Colonic mucosa (tissue), 4 donors: ENCODE results near the gene LRRC17. TPM values are rescaled to one million over a fixed set of nuclear protein-coding genes. Genes with fewer than 3 reads are reported as not detected.
"Not testable (repeated sequence)": the region's sequence is repeated elsewhere in the genome, so short reads cannot be mapped to it uniquely, and the experiment has no call there.

ENCODE experiments used
- DNase-seq: peaks from one replicate; pipeline ENCODE4 v3.0.0-alpha.2; 2020
- H3K27ac ChIP-seq: fragments of 200-600 bp; one replicate; pipeline ENCODE4 v1.8.0; 2021
- H3K27me3 ChIP-seq: fragments of 200-600 bp; one replicate; pipeline ENCODE4 v1.8.0; 2021
- H3K36me3 ChIP-seq: fragments of 200-600 bp; one replicate; pipeline ENCODE4 v1.8.0; 2021
- H3K4me1 ChIP-seq: fragments of 200-600 bp; one replicate; pipeline ENCODE4 v1.8.0; 2021; ENCODE audit warnings: mild to moderate bottlenecking
- H3K4me3 ChIP-seq: fragments of 200-600 bp; one replicate; pipeline ENCODE4 v1.8.0; 2021
- H3K9ac ChIP-seq, 2 donors: one replicate each; pipeline ENCODE4 v1.7.0; 2013; ENCODE audit warnings: control low read depth in 2 of 2, low read depth in 2 of 2, low read length in 2 of 2
- H3K9me3 ChIP-seq: fragments of 200-600 bp; one replicate; pipeline ENCODE4 v1.8.0; 2021
- intact Hi-C: fragments of 100-400 bp; cut with DNase I; formaldehyde crosslinking; loops from one replicate; pipeline ENCODE4 v1.14.1; 2022
- total RNA-seq, 2 donors: library from RNA; stranded (reverse); fragmentation: NEBNext Ultra II Directional in 1 of 2; extraction: Animal tissue kit (Norgen Biotek cat#: 25700) in 1 of 2; gene quantifications; one replicate each; pipeline ENCODE4 v1.2.1, GENCODE V29; 2021
- TF ChIP-seq, protein P1 (sequence below): fragments of 200-600 bp; IDR thresholded peaks from one replicate; pipeline ENCODE4 v1.8.0; 2022; ENCODE audit warnings: antibody characterized with exemption, mild to moderate bottlenecking
- donor health status: healthy.
- donor health status: DM: no; HTN: no; CAD: no.
- donor health status: DM: no; HTN: no; CAD: no.

Gene LRRC17
- total RNA-seq, 2 donors from 2014 or later: 0.91 to 1.1 TPM

- Histone ChIP-seq H3K36me3 (no peaks in the 10 kb centered on the region), H3K27me3 (no peaks in the 10 kb centered on the region), H3K9ac (no peak overlapping the region), H3K4me3 (no peak overlapping the region), H3K9me3 (no peaks in the 10 kb centered on the region), H3K4me1 (no peaks in the 10 kb centered on the region), H3K27ac (no peak overlapping the region)
- intact Hi-C loops: no loop called here
- TF ChIP-seq, protein P1, sequence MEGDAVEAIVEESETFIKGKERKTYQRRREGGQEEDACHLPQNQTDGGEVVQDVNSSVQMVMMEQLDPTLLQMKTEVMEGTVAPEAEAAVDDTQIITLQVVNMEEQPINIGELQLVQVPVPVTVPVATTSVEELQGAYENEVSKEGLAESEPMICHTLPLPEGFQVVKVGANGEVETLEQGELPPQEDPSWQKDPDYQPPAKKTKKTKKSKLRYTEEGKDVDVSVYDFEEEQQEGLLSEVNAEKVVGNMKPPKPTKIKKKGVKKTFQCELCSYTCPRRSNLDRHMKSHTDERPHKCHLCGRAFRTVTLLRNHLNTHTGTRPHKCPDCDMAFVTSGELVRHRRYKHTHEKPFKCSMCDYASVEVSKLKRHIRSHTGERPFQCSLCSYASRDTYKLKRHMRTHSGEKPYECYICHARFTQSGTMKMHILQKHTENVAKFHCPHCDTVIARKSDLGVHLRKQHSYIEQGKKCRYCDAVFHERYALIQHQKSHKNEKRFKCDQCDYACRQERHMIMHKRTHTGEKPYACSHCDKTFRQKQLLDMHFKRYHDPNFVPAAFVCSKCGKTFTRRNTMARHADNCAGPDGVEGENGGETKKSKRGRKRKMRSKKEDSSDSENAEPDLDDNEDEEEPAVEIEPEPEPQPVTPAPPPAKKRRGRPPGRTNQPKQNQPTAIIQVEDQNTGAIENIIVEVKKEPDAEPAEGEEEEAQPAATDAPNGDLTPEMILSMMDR: no peak
- DNase-seq: no peak
These were observed 55.0 kb downstream of the LRRC17 start for GRCh38 chr7:102967798-102968197.

DNA sequence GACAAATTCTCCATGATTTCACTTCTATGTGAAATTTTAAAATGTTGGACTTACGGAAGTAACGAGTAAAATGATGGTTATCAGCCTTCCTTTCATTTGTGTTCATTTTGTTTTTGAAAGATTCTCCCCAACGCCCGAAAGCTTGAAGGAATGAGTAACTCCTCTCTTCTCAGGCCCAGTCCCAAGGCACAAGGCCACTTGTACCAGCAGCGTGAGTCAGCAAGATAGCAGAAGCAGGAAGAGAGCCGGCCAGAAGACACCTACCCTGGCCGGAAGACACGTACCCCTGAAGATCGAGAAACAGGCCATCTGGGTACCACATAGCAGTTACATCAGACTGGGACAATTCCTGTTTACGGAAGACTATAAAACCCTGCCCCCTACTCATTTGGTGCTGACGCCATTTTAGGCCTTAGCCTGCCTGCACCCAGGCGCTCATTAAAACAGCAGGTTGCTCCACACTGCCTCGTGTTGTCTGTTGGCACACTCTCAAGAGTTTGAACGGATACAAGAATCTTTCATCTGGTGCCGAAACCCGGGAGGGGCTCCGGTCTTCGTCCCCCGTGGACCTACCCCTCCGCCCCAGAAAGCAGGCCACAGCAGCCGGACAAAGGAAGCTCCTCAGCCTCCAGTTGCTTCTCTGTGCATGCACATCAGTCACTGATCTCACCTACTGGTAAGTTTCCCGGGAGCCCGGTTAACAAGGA lies 60.4 kb downstream of the LRRC17 start:
- intact Hi-C loops: no loop called here
- H3K9ac ChIP-seq: no peak overlapping the region

DNA sequence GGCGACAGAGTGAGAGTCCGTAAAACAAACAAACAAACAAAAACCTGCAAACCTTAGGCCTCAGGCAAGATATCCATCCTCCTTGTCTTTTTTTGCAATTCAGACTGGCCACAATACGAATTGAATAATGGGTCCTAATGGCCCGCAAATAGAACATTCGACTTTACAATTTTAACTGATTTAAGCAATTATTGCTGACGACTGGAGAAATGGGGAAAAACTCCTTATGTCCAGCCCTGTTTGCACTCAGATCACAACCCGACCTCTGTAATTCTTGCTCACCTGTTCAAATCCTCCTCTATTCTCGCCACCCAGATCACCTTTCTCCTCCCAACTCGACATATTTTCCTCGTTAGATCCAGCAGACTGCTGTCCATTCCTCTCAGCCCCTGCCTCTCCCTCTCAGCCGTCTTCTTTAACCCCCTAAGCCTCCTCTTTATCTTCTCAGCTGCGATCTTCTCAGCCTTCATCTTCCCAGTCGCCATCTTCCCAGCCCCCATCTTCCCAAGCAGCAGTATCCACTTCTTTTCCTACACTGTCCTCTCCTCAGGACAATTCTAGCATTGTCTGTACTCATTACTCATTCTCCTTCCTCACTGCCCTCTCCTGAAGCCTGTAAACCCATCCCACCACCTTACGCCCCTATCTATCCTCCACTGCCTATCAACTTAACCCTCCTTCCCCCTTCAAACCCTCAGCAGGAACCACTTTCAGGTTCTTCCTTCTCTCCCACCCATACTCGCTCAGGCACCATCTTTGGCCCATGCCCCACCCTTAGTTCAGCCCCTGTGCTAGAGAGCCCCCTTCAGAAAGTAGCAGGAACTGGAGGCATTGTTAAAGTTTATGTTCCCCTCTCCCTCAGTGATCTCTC lies 61.8 kb downstream of the LRRC17 start:
- Histone ChIP-seq H3K27ac (no peak overlapping the region), H3K27me3 (no peaks in the 10 kb centered on the region), H3K9ac (no peak overlapping the region), H3K9me3 (no peaks in the 10 kb centered on the region), H3K36me3 (no peaks in the 10 kb centered on the region), H3K4me1 (no peaks in the 10 kb centered on the region), H3K4me3 (no peak overlapping the region)
- intact Hi-C loops: no loop called here
- DNase-seq: no peak
- TF ChIP-seq, protein P1: no peak

More for the DNA sequence above, 60.4 kb downstream of the LRRC17 start:
- Histone ChIP-seq H3K36me3 (no peaks in the 10 kb centered on the region), H3K27ac (no peak overlapping the region), H3K4me3 (no peak overlapping the region), H3K27me3 (no peaks in the 10 kb centered on the region), H3K9me3 (no peaks in the 10 kb centered on the region), H3K4me1 (no peaks in the 10 kb centered on the region)
- TF ChIP-seq, protein P1: no peak
- no peak for DNase-seq

- Histone ChIP-seq H3K9me3 (no peaks in the 10 kb centered on the region), H3K36me3 (no peaks in the 10 kb centered on the region), H3K9ac (no peak overlapping the region), H3K4me1 (no peaks in the 10 kb centered on the region), H3K27me3 (no peaks in the 10 kb centered on the region), H3K4me3 (no peak overlapping the region), H3K27ac (no peak overlapping the region)
- intact Hi-C loops: no loop called here
- no peak for DNase-seq
- TF ChIP-seq, protein P1: no peak
These were observed 63.1 kb downstream of the LRRC17 start for GRCh38 chr7:102975854-102976253.

GRCh38 chr7:102976493-102976892 lies 63.7 kb downstream of the LRRC17 start:
- Histone ChIP-seq H3K9ac (no peak overlapping the region), H3K27me3 (no peaks in the 10 kb centered on the region), H3K4me3 (no peak overlapping the region), H3K9me3 (no peaks in the 10 kb centered on the region), H3K27ac (no peak overlapping the region), H3K4me1 (no peaks in the 10 kb centered on the region), H3K36me3 (no peaks in the 10 kb centered on the region)
- TF ChIP-seq, protein P1: no peak
- DNase-seq: no peak
- intact Hi-C loops: no loop called here

DNA sequence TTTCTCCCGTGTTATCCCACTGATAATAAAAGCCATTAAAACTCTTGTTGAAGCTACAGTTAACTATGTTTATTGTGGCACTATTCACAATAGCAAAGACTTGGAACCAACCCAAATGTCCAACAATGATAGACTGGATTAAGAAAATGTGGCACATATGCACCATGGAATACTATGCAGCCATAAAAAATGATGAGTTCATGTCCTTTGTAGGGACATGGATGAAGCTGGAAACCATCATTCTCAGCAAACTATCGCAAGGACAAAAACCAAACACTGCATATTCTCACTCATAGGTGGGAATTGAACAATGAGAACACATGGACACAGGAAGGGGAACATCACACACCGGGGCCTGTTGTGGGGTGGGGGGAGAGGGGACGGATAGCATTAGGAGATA lies 64.8 kb downstream of the LRRC17 start:
- H3K27me3 ChIP-seq, intact Hi-C loops, H3K4me1 ChIP-seq, H3K9ac ChIP-seq, H3K27ac ChIP-seq, H3K9me3 ChIP-seq, H3K4me3 ChIP-seq, DNase-seq, H3K36me3 ChIP-seq: not testable (repeated sequence)
